ENCODE results near the gene DNAJC12. TPM values are rescaled to one million over a fixed set of nuclear protein-coding genes. Genes with fewer than 3 reads are reported as not detected.
A peak's percentile ranks its signal among the peaks of the same experiment; 100 is the strongest.
"Not testable (repeated sequence)": the region's sequence is repeated elsewhere in the genome, so short reads cannot be mapped to it uniquely, and the experiment has no call there.

The DNAJC12 gene
- 2.7 TPM for total RNA-seq

- DNase-seq: peak; percentile 84
Measured at GRCh38 chr10:67837541-67838314, at the start of gene DNAJC12. TSS of gene DNAJC12 (minus strand) at chr10:67838188. CDS start at chr10:67838011, 177 bp downstream.

DNA sequence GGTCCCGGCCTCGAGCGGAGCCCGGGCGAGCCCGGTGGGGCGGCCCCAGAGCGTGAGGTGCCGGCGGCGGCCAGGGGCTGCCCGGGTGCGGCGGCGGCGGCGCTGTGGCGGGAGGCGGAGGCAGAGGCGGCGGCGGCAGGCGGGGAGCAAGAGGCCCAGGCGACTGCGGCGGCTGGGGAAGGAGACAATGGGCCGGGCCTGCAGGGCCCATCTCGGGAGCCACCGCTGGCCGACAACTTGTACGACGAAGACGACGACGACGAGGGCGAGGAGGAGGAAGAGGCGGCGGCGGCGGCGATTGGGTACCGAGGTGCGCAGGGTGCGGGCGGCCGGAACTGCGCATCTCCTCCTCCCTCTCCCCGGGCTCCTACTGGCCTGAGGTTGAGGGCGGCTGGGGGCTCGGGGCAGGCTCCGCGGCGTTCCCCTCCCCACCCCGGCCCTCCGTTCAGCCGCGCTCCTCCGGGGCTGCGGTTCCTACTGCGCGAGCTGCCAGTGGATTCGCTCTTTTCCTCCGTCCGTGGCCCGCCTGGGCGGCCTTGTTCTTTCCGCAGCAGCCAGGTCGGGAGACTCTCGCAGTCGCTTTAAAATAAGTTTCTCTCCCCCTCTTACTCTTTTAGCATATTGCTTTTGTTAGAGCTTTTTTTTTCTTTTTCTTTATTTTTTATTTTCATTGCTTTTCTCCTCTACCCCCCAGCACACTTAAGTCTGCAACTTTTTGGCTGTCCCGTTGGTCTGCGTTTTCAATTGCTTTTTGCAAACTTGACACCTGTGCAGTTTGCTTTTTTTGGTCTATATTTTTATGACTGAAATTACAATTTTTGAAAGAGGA, 47.1 kb upstream of the DNAJC12 start:
- peak; percentile 74 for DNase-seq

GRCh38 chr10:67884313-67884841, 46.4 kb upstream of the DNAJC12 start, which contains the start of gene SIRT1:
TSS of gene SIRT1 (plus strand) at chr10:67884656. CDS start at chr10:67884722, 66 bp downstream.
- peak; percentile 95 for DNase-seq

DNA sequence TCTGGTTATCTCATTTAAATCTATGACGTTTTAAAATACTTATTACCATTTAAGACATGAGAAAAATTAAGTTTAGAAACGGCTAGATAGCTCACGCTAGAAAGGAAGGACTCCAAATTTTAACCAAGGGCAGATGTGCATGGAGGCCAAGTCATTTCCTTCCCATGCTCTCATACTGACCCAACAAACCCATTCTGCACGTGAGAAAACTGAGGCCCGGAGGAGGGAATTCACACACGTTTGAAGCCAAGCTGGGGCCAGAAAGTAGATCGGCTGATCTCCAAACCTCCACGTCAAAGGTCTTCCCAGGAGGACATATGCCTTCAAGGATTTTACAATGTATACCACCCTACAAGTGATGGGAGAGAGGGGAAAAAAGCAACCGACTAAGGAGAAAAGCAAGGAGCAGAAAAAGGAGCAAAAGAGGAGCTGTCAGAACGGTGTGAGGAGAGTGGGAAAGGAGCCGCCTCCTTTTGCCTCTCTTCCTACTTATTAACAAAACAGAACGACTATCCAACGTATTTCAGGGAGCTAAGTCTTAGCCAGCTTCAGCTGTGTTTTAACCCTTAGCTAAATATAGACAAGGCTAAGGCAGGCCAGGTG, 45.8 kb upstream of the DNAJC12 start:
- no peak for DNase-seq

DNA sequence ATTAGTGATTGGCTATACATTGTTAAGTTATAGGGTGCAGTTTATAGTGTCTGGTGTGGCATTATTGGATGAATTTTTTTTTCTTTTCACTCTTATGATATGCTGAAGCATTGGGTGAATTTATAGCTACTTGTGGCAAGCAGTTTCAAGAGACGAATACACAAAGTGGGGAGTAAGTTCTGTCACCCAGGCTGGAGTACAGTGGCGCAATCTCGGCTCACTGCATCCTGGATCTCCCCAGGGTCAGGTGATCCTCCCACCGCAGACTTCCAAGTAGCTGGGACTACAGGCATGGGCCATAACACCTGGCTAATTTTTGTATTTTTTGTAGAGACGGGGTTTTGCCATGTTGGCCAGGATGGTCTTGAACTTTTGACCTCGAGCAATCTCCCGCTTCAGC, 40.1 kb upstream of the DNAJC12 start:
- no peak for DNase-seq

GRCh38 chr10:67877421-67877820, 39.4 kb upstream of the DNAJC12 start:
- DNase-seq: not testable (repeated sequence)

DNA sequence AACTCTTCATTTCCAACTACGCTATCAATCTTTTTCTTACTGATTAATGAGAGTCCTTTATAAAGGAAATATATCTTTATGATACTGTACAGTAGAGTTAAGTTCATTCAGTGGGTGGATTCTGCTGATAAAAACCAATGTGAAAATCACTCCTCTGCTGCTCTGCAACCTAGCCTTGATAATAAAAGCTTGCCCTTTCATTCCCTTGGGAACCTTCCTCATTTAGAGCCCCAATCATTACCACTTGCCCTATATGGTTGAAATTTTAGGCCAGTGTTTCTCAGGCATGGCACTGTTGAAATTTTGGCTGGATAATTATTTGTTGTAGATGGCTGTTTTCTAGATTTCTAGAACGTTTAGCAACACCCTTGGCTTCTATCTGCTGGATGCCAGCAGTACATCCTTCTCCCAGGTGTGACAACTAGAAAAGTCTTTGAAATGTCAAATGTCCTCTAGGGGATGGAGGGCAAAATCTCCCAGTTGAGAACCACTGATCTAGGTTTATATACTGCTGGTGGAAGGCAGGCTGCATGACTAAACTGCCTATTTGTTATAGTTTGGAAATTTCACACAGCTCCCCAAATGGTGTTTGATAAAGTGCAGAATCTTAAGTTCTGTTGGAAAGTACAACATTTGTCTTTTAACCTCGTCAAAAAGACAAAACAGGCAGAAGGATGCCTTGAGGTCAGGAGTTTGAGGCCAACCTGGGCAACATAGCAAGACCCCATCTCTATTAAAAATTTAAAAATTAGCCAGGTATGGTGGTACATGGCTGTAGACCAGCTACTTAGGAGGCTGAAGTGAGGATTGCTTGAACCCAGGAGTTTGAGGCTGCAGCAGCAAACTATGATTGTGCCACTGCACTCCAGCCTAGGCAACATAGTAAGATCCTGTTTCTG, 37.6 kb upstream of the DNAJC12 start:
- no peak for DNase-seq

GRCh38 chr10:67869996-67870395, 32.0 kb upstream of the DNAJC12 start:
- no peak for DNase-seq

DNA sequence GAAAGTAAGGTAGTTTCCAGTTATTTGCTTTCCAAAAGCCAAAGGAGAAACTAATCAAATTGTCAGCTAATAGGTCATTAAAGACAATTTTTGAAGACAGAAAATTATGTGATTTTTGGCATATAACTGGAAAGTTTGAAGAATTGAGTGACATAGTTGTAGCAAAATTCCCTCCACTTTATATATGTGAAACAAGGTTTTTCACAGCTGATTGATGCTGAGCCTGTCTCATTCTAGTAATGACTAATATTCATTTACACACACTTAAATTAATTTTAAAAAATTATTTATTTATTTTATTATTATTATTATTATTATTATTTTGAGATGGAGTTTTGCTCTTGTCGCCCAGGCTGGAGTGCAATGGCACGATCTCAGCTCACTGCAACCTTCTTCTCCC, 30.1 kb upstream of the DNAJC12 start:
- no peak for DNase-seq

DNA sequence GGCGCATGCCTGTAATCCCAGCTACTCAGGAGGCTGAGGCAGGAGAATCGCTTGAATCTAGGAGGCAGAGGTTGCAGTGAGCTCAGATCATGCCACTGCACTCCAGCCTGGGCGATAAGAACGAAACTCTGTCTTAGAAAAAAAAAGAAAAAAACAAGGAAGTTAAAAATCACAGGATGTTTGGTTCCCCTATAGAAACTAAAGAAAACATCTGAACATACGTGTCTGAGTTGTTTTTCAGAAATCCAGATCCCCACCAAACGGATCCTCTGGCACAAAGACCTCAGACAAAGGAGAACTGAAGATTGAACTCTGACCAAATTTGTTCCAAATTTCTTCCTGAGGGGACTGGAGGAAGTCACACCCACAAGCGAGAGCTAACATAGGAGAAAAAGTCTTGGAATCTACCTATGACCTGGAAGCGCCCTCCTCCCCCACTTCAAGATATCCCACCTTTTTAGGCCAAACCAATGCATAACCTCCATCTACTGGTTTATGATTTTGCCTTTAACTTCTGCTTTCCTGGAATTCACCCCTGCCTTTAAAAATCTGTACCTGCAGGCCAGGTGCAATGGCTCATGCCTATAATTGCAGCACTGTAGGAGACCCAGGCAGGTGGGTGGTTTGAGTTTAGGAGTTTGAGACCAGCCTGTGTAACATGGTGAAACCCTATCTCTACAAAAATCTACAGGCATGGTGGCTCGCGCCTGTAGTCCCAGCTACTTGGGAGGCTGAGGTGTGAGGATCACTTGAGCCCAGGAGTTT, 26.8 kb upstream of the DNAJC12 start:
- no peak for DNase-seq

- no peak for DNase-seq
Measured at GRCh38 chr10:67863094-67863493, 25.1 kb upstream of the DNAJC12 start.

- DNase-seq: no peak
Measured at GRCh38 chr10:67861750-67862432, 23.9 kb upstream of the DNAJC12 start.

- DNase-seq: no peak
Measured at GRCh38 chr10:67858971-67859370, 21.0 kb upstream of the DNAJC12 start.

DNA sequence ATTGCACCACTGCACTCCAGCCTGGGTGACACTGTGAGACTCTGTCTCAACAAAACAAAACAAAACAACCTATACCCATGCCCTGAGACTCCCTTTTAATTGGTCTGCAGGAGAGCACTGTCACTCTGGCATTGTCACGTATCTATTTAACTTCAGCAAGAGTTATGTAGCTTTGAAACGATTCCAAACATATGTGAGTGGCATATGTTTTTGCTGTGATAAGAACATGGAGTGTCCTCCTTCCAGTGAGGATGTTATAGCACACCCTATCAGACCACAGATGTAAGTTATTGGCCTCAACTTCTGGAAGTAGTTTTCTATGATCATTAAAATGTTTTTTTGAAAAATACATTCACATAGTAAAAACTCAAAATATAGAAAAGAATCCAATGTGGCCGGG, 15.5 kb upstream of the DNAJC12 start:
- DNase-seq: no peak

GRCh38 chr10:67852761-67853160, 14.8 kb upstream of the DNAJC12 start:
- no peak for DNase-seq

- DNase-seq: no peak
Measured at GRCh38 chr10:67851186-67851585, 13.2 kb upstream of the DNAJC12 start.

GRCh38 chr10:67849331-67850011, 11.5 kb upstream of the DNAJC12 start:
- DNase-seq: peak; percentile 93

DNA sequence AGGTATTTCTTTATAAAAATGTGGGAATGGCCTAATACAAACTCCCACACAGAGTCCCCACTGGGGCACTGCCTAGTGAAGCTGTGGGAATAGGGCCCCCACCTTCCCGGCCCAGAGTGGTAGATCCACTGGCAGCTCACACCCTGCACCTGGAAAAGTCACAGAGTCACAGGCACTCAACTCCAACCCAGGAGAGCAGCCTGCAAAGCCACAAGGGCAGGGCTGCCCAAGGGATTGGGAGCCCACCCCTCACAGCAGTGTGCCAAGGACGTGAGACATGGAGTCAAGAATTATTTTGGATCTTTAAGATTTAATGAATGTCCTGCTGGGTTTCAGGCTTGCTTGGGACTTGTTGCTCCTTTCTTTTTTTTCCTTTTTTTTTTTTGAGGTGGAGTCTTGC, 5.3 kb upstream of the DNAJC12 start:
- DNase-seq: no peak

GRCh38 chr10:67841737-67842136, 3.7 kb upstream of the DNAJC12 start:
- no peak for DNase-seq

DNA sequence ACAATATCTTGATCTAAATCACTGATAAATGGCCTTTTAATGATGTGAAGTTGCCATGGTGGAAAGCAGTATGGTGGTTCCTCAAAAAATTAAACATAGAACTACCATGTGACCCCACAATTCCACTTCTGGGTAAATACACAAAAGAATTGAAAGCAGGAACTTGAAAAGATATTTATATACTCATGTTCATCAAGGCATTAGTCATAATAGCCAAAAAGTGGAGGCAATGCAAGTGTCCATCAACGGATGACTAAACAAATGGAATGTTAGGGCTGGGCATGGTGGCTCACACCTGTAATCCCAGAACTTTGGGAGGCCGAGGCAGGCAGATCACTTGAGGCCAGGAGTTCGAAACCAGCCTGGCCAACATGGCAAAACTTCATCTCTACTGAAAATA, 2.0 kb upstream of the DNAJC12 start:
- DNase-seq: no peak
